ENCODE measurements around the gene SLC22A6.
"Not testable (repeated sequence)": the region's sequence is repeated elsewhere in the genome, so short reads cannot be mapped to it uniquely, and the experiment has no call there.

The SLC22A6 gene

DNA sequence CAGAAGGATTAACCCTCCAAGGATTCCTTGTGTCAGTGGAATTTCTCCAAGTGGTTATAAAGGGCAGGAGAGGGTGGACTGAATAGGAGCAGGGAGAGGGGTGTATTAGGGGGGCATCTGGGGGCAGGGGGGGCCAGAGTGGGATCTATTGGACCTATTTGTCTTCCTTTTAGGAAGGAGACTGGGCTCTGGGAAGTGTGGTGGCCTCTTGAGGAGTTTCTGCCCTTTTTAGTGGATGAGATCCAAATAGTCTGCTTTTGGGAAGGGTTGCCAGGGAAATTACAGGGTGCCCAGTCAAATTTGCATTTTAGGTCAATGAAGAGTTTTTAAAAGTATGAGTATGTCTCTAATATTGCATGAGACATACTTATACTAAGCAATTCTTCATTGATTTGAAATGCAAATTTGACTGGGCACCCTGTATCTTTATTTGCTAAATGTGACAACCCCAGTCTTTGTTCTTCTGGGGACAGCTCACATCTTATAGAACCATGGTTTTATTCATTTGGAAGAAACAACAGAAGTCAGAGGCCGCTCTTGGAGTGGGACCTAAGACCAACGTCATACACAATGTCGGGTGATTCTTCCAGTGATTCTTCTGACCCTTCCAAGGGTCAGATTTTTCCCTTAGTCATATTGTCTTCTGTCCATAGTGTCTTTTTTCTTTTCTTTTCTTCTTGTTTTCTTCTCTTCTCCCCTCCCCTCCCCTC is 429 bp upstream of the SLC22A6 start:
- DNase-seq: no peak
- no peak for ATAC-seq

DNA sequence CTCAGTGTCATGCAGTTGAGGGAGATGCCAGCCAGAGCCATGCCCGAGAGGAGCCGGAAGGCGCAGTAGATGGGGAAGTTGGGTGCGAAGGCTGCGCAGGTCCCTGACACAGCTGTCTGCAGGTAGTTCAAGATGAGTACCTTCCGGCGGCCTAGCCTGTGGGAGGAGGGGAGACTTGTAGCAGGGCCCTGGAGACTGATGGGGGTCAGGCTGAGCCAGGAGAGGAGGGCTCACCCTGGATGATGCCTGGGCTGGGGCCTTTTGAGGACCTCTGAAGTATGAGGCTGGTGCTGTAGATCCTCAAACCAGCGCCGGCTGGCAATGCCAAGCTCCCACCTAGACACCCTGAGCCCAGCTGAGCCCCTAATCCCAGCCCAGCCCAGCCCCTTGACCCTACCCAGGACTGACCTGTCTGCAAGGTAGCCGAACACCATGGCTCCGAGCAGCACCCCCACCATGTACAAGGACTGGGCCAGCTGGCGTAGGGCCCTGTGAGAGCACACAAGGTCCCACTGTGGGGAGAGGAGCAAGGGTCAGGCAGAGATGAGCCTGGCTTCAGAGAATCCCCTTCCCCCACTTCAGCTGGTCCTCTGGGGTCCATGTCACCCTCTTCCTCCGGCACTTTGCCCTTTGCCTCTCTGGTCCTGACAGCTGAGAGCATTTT is 1.1 kb downstream of the SLC22A6 start:
- DNase-seq (no peak), ATAC-seq (no peak)

DNA sequence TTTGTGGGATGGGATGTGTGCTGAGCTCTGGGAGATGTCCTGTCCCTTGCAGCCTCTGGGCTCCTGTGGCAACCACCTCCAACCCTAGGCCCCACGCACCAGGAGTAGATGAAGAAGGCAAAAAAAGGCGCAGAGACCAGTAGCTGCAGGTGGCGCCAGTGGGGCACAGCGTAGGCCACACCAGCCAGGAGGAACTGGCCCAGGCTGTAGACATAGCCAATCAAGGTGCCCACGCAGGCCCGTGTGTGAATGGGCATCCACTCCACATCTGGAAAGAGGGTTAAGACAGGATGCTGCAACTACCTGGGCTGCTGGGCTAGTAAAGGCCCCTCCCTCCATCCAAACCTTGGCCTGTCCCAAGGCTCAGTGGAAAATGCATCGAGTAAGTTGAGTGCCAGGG is 3.0 kb downstream of the SLC22A6 start:
- ATAC-seq: no peak
- no peak for DNase-seq

DNA sequence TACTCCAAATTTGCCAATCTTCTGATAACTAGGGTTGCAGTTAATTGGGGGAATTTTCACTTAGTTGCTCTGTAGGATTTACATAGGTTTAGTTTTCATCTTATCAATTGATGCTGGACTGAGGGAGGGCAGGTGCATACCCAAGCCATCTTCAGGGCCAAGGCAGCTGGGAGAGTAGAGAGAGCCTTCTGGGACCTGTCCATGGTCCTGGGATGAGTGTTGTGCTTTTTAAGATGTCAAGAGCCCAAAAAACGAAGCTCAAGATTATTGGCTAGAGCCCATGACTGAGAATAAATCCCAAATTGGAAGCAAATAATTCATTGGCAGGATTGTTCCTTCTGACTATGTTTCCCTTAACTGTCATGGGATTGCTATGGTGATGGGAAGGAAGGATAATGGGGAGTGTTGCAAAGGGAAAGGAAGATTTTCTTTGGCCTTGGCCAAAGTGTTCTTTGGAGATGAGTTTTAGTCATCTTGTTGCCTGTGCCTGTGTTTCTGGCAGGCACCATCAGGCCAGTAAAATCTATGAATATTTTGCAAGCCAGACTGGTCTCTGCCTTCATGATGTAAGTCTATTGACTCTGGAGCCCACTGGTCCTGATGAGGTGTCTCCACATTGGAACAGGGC is 4.5 kb downstream of the SLC22A6 start:
- ATAC-seq: no peak
- no peak for DNase-seq

DNA sequence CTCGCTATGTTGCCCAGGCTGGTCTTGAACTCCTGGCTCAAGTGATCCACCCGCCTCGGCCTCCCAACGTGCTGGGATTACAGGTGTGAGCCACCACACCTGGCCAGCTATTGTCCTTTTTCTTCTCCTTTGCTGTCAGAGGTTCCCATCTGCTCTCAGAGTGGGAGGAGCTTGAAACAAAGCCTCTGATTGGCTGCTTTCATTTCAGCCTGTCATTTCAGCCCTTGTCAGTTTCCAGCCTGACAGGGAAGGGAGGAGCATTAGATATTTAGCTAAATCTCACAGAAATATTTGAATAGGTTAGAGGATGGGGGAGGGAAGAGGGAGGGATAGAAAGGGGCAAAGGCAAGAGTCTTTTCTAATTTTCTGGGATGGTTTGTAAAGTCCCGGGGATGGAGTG is 8.7 kb downstream of the SLC22A6 start:
- ATAC-seq (no peak), DNase-seq (no peak)

DNA sequence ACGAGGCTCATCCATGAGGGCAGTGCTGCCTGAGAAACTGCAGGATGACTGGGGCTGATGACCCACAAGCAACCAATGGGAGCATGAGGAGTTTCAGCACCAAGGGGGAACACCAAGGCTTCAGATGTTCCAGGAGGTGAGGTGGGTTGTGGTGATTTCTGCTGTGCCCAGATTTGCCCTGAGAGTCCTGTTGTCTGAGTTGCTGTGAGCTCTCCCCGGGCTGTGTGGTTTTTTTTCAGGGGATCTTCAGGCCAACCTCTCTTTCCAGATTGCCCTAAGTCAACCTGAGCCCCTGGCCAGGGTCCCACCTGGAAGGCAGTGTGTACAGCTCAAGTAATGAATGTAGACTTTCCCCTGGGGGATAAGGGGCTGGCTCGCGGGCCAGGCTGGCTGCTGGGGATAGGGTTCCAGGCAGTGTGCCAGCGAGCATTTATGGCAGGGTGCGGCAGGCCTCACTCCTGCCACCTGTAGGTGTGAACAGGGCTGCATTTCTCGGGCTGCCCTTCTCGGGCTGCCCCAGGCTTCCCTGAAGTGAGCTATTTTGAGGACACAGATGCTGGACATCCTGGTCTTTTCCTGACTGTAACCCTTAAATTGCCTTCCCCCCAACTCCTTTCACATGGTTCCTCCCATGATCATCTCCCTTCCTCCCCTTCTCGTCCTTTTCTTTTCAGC is 9.8 kb downstream of the SLC22A6 start:
- ATAC-seq (no peak), DNase-seq (peak; percentile 20)

DNA sequence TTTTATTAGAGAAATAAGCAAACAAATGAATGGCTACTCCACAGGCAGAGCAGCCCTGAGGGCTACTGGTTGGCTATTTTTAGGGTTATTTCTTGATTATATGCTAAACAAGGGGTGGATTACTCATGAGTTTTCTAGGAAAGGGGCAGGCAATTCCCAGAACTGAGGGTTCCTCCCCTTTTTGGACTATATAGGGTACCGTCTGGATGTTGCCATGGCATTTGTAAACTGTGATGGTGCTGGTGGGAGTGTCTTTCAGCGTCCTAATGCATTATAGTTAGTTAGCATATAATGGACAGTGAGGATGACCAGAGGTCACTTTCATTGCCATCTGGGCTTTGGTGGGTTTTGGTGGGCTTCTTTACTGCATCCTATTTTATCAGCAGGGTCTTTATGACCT is 19.2 kb downstream of the SLC22A6 start:
- DNase-seq (no peak), ATAC-seq (no peak)

DNA sequence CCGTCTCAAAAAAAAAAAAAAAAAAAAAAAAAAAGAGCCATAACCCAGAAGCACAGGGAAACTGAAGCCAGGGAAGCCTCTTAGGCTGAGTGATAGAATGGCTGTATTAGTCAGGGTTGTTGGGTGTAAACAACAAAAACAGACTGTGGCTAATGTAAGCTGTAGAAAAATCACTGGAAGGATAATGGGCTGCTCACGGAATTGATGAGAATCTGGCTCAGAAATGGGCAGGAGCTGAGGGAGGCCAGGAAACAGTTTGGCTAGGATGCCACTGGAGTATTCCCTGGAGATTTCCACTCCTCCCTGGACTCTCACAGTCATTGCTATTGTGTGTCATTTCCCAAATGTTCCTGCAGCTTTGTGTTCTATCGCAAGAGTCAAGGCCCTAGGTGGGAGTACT is 22.4 kb downstream of the SLC22A6 start:
- ATAC-seq (no peak), DNase-seq (no peak)

DNA sequence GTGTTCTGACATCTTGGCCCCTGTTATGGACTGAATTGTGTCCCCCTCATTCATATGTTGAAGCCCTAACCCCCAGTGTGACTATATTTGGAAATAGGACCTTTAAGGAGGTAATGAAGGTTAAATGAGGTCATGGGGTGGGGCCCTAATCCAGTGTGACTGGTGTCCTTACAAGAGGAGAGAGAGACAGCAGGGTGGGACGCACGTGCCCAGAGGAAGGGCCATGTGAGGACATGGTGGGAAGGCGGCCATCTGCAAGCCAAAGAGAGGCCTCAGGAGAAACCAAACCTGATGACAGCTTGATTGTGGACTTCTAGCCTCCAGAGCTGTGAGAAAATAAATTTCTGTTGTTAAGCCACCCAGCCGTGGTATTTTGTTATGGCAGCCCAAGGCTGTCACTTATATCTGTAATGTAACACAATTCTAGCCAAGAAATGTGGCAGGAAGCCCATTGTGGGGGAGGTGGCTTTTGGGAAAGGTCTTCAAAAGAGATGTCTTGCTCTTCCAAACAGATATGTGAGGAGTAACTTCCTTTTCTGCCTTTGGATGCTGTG is 23.7 kb downstream of the SLC22A6 start:
- DNase-seq (no peak), ATAC-seq (no peak)

DNA sequence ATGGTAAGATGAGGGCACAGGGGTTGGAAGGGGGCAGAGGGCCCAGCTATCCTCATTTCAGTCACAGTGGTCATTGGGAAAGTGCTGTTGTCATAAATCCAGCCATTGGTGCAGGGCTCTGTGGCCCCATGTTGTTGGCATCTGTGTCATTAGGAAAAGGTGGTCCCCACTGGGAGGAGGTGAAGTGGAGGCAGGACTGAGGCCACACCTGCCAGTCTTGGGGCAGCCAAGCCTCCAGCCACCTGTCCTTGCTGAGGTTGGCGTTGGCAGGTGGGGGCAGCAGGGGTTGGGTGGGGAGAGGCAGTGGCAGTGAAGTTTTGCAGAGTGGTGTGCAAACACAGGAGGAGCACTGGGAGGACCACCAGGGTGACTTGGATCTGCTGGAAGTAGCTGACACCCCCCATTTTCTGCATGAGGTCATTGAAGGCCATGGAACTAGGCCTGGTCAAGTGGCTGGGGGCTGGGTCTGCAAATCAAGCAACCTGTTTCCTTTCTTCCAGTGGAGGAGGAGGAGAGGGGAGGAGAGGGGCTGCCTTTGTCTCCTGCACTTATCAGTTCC is 25.3 kb downstream of the SLC22A6 start:
- ATAC-seq (no peak), DNase-seq (no peak)

DNA sequence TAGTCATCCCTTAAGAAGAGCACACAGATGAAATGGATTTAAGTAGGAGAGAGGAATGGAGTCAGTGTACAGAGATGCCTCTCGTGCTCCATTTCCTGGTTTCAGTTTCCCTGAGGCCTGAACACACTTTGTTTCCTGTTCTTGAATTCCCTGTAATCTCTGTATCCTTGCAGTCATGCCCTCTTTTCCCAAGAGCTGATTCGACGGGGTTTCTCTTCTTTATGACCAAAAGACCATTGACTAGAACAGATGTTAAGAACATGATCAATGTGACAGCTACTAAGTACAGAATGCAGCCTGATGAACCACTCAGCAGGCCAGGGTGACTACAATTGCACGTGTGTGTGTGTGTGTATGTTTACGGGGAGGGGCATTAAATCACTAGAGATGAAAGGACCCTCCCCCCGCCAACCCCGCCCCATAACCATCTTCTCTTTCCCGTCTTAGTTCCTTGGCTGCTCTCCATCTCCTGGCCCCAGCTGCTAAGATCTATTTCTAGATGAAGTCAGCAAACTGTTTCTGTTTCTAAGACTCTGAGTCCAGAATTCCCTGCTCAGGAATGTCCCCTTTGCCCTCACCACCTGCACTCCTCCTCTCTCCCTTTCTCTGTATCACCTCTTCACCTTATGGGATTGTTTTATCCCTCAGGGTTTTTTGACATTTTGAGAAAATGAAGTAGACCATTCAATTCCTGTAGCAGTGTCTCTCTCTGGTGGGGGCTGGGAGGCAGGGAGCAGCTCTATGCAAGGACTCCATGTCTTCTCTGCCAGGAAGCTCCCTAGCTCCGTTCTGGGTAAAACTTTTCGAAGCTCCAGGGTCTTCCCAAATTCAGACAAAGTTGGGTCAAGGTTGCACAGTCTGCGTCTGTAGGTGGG is 26.0 kb downstream of the SLC22A6 start:
- DNase-seq: no peak
- no peak for ATAC-seq

DNA sequence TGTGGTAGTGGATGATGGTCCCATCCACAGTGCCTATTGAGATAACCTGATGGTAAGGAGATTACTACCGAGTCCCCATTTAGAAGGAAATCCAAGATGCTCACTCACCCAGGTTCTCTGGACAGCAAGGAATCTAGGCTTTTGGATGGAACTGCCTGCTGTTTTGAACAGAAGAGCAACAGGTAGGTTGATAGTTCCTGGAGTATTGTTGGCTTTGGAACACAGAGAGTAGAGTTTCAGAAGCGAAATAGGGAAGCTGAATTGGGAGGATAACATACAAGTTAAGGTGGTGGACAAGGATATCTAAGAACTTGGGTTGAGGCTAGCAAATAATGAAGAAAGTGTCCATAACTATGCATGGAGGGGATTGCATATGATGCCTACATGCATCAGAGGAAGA is 27.6 kb downstream of the SLC22A6 start:
- no peak for ATAC-seq
- DNase-seq: no peak

DNA sequence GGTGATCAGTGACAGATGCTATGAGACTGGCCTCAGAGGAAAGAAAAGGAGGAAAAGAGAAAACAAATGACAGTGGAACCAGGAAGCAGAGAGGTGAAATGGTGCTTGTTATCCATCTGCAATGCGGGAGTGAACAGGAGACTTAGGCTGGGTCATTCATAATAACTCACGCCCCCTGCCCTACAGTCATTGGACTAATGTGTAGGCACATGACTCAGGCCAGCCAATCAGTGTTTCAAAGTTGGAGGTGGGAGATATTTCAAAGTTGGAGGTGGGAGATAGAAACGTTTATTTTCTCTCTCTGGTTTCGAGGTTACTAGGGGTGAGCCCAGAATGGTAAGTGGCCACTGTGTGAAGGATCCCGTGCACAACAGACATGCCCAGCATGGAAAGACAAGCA is 30.3 kb downstream of the SLC22A6 start:
- DNase-seq (no peak), ATAC-seq (no peak)

DNA sequence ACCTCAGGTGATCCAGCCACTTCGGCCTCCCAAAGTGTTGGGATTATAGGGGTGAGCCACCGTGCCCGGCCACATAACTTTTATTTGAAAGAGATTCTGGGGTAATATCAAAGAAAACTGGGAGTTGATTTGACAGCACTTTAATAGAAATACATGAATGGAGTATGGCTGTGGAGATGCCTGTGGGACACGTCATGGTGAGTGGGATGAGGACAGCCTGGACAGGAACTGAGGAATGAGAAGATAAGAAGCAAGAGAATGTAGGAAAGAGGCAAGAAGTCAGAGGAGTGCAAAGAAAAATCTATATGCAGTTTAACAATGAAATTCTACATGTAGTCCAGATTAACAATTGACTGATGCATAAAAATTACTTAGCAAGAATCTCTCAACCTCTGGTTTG is 31.0 kb downstream of the SLC22A6 start:
- DNase-seq: no peak
- ATAC-seq: no peak

DNA sequence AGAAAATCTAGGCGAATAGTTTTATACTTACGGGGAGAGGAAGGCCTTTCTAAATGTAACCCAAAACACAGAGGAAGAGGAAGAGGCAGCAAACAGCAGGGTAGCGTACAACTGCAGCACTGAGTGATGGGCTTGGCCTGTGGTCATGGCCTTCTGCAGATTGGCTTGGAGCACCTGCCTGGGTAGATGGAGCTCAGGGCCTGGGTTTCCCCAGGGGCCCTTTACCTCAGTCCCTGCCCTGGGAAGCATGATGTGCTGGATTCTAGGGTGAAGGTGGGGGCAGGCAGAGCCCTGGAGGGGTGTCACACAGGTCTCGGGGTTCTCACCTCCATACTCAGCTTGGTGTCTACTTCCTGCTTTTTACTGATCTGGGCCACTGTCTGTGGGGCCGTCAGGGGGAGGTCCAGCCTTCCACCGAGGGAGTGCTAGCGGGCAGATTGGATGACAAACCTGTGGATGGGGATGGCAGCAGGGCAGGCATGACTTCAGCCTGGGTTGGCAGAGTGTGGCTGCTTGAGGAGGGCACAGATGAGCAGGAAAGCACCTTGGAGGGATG is 35.9 kb downstream of the SLC22A6 start:
- DNase-seq (no peak), ATAC-seq (no peak)

DNA sequence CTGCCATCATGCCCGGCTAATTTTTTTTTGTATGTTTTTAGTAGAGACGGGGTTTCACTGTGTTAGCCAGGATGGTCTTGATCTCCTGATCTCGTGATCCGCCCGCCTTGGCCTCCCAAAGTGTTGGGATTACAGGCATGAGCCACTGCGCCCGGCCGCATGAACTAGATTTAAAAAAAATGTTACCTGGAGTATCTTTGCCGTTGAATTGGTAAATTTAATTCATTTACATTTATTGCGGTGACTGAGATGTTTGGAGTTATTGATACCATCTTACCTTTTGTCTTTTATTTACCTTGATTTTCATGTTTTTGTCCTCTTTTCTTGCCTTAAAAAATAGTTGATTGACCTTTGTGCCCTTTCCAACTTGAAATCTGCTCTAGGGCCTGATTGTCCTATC is 39.2 kb downstream of the SLC22A6 start:
- DNase-seq, ATAC-seq: not testable (repeated sequence)

DNA sequence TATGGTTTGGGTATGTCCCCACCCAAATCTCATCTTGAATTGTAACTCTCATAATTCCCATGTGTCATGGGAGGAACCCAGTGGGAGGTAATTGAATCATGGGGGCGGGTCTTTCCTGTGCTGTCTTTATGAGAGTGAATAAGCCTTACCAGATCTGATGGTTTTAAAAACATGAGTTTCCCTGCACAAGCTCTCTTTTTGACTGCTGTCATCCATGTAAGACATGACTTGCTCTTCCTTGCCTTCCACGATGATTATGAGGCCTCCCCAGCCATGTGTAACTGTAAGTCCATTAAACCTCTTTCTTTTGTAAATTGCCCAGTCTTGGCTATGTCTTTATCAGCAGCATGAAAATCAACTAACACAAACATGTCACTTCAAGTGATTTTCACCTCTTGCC is 47.2 kb downstream of the SLC22A6 start:
- not testable (repeated sequence) for DNase-seq, ATAC-seq

DNA sequence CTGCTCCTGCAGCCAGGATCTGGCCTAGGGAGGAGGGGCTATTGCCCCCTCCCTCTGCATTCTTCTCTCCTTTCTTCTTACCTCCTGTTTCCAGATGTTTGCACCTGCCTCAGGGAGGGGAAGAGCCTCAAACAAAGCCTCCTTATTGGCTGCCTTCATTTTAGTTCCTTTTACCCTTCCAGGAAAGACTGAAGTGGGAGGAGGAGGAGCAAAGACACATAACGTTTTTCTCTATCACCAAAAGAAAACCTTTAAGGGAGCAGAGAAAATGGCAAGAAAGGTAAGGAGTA is 50.3 kb downstream of the SLC22A6 start:
- ATAC-seq: no peak
- no peak for DNase-seq

DNA sequence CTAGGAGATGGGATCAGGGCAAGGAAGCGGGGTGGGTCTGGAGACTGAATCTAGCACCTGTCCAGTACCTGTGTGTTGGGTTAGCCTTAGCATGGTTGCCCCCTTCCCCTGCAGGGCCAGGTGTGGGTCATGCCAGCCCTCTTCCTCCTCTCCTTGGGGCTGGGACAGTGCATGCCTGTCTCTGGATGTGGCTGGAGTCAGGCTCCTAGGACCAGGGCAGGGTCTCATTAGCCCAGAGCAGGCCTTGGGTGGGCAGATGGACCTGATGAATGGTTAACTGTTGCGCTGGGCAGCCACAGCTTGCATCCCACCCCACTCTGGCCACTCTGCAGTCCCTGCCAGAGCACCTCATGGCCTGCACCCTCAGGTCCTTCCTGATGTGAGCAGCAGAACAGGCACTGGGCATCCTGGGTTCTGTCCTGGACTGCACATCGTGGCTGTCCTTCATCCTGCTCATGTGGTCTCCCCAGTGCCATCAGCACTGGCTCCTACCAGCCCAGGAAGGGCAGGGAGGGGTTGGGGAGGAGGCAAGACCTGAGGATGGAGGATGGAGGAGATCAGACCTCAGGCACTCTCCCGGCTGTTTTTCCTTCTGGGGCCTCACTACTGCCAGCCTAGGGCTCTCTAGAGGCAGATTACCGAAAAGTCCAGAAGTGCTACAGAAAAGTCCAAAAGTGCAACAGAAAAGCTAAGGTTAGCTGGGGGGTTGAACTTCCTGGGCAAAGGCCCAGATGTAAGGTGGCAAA is 50.8 kb downstream of the SLC22A6 start:
- ATAC-seq: peak; percentile 24
- DNase-seq: no peak

DNA sequence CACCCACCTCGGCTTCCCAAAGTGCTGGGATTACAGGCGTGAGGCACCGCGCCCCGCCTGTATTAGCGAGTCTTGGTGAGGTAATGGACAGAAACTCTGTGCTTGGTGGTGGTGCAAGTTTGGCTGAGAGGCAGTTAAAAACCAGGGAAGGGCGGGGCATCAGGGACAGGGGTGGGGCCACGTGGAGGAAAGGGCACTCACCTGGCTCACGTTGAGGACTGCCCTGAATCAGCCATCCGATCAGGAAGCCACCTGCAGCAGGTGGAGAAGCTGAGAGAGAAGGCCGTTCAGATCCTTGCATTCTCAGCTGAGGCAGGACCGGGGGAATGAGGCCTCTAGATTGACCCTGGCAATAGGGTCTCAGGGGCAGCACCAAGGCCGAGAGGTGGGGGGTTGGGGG is 51.5 kb downstream of the SLC22A6 start:
- DNase-seq (no peak), ATAC-seq (peak; percentile 11)

All from stimulated activated naive CD8-positive, alpha-beta T cell treated with anti-CD3 and anti-CD28 coated beads, Interleukin-15, Interleukin-2, amounts not matched to agents 100 U/mL and 50 U/mL, for 24 hours (primary cell).